Dermis blood vessel endothelial cell (primary cell): Measurements from ENCODE around the gene POTEJ. TPM values are rescaled to one million over a fixed set of nuclear protein-coding genes. Genes with fewer than 3 reads are reported as not detected.
"Not testable (repeated sequence)": the region's sequence is repeated elsewhere in the genome, so short reads cannot be mapped to it uniquely, and the experiment has no call there.

ENCODE experiments used
- DNase-seq: peaks from one replicate; pipeline ENCODE4 v3.0.0; 2010
- total RNA-seq: library from RNA; depleted of rRNA; stranded (reverse); fragments of >200 nt; gene quantifications from 2 replicates; pipeline ENCODE4 v1.2.3, GENCODE V29; 2014

POTEJ gene
- 0.34 and 0.47 TPM in 2 replicates for total RNA-seq

- not testable (repeated sequence) for DNase-seq
These were observed at the start of gene POTEJ for GRCh38 chr2:130611140-130611539. Gene POTEJ (plus strand): TSS chr2:130611440. CDS start chr2:130611533, 93 bp downstream.

- DNase-seq: not testable (repeated sequence)
These were observed 45.1 kb upstream of the POTEJ start for GRCh38 chr2:130566165-130566564.

- not testable (repeated sequence) for DNase-seq
These were observed 39.3 kb upstream of the POTEJ start for GRCh38 chr2:130571929-130572328.

- not testable (repeated sequence) for DNase-seq
These were observed 37.0 kb upstream of the POTEJ start for GRCh38 chr2:130574230-130574629.

GRCh38 chr2:130576209-130576784, 34.9 kb upstream of the POTEJ start:
- not testable (repeated sequence) for DNase-seq

- DNase-seq: not testable (repeated sequence)
These were observed 33.7 kb upstream of the POTEJ start for GRCh38 chr2:130577559-130577958.

- DNase-seq: not testable (repeated sequence)
These were observed 32.1 kb upstream of the POTEJ start for GRCh38 chr2:130579121-130579520.

- not testable (repeated sequence) for DNase-seq
These were observed 29.7 kb upstream of the POTEJ start for GRCh38 chr2:130581491-130581890.

GRCh38 chr2:130582970-130583369, 28.3 kb upstream of the POTEJ start:
- not testable (repeated sequence) for DNase-seq

- DNase-seq: not testable (repeated sequence)
These were observed 27.7 kb upstream of the POTEJ start for GRCh38 chr2:130583582-130583981.

GRCh38 chr2:130584726-130585125, 26.5 kb upstream of the POTEJ start:
- not testable (repeated sequence) for DNase-seq

GRCh38 chr2:130588688-130589458, 22.4 kb upstream of the POTEJ start:
- DNase-seq: not testable (repeated sequence)

GRCh38 chr2:130590170-130590841, 20.9 kb upstream of the POTEJ start:
- DNase-seq: not testable (repeated sequence)

GRCh38 chr2:130590842-130591359, 20.3 kb upstream of the POTEJ start:
- DNase-seq: not testable (repeated sequence)

- not testable (repeated sequence) for DNase-seq
These were observed 18.3 kb upstream of the POTEJ start for GRCh38 chr2:130592791-130593414.

GRCh38 chr2:130594011-130594410, 17.2 kb upstream of the POTEJ start:
- DNase-seq: not testable (repeated sequence)

- not testable (repeated sequence) for DNase-seq
These were observed 14.5 kb upstream of the POTEJ start for GRCh38 chr2:130596757-130597156.

- DNase-seq: not testable (repeated sequence)
These were observed 13.2 kb upstream of the POTEJ start for GRCh38 chr2:130597994-130598393.

GRCh38 chr2:130598463-130598862, 12.8 kb upstream of the POTEJ start:
- DNase-seq: not testable (repeated sequence)

- DNase-seq: not testable (repeated sequence)
These were observed 11.8 kb upstream of the POTEJ start, which contains the start of gene CFC1 for GRCh38 chr2:130599393-130599792. Gene CFC1 (minus strand): TSS chr2:130599575. CDS start chr2:130599287, 288 bp downstream.

GRCh38 chr2:130599926-130600325, 11.3 kb upstream of the POTEJ start:
- DNase-seq: not testable (repeated sequence)

GRCh38 chr2:130601648-130602302, 9.5 kb upstream of the POTEJ start:
- DNase-seq: not testable (repeated sequence)
